ENCODE data around the gene FKBP1A.

The FKBP1A gene

GRCh38 chr20:1386323-1386722 is 6.5 kb downstream of the FKBP1A start:
- no peak for DNase-seq (ENCODE audit: low read depth in 2 of 2)

- DNase-seq (ENCODE audit: low read depth in 2 of 2): no peak
Measured at GRCh38 chr20:1383623-1384404, 9.0 kb downstream of the FKBP1A start.

- no peak for DNase-seq (ENCODE audit: low read depth in 2 of 2)
Measured at GRCh38 chr20:1382670-1383069, 10.2 kb downstream of the FKBP1A start.

- DNase-seq (ENCODE audit: low read depth in 2 of 2): no peak
Measured at GRCh38 chr20:1381753-1382591, 10.9 kb downstream of the FKBP1A start.

- no peak for DNase-seq (ENCODE audit: low read depth in 2 of 2)
Measured at GRCh38 chr20:1378735-1379125, 14.1 kb downstream of the FKBP1A start.

- no peak for DNase-seq (ENCODE audit: low read depth in 2 of 2)
Measured at GRCh38 chr20:1377984-1378734, 14.7 kb downstream of the FKBP1A start.

- DNase-seq (ENCODE audit: low read depth in 2 of 2): no peak
Measured at GRCh38 chr20:1377341-1377871, 15.4 kb downstream of the FKBP1A start.

GRCh38 chr20:1376408-1377270 is 16.2 kb downstream of the FKBP1A start:
- no peak for DNase-seq (ENCODE audit: low read depth in 2 of 2)

- no peak for DNase-seq (ENCODE audit: low read depth in 2 of 2)
Measured at GRCh38 chr20:1376007-1376406, 16.8 kb downstream of the FKBP1A start.

- DNase-seq (ENCODE audit: low read depth in 2 of 2): no peak
Measured at GRCh38 chr20:1375515-1375914, 17.3 kb downstream of the FKBP1A start.

GRCh38 chr20:1374246-1374645 is 18.6 kb downstream of the FKBP1A start:
- DNase-seq (ENCODE audit: low read depth in 2 of 2): no peak

GRCh38 chr20:1373614-1374013 is 19.2 kb downstream of the FKBP1A start:
- no peak for DNase-seq (ENCODE audit: low read depth in 2 of 2)

- no peak for DNase-seq (ENCODE audit: low read depth in 2 of 2)
Measured at GRCh38 chr20:1373036-1373435, 19.8 kb downstream of the FKBP1A start.

- DNase-seq (ENCODE audit: low read depth in 2 of 2): no peak
Measured at GRCh38 chr20:1371830-1372539, 20.9 kb downstream of the FKBP1A start.

GRCh38 chr20:1371202-1371782 is 21.6 kb downstream of the FKBP1A start:
- no peak for DNase-seq (ENCODE audit: low read depth in 2 of 2)

- DNase-seq (ENCODE audit: low read depth in 2 of 2): peak in 1 of 2 experiments; percentile 17
Measured at GRCh38 chr20:1370548-1371110, 22.2 kb downstream of the FKBP1A start.

GRCh38 chr20:1369970-1370369 is 22.9 kb downstream of the FKBP1A start:
- no peak for DNase-seq (ENCODE audit: low read depth in 2 of 2)

GRCh38 chr20:1368448-1369199 is 24.2 kb downstream of the FKBP1A start:
- DNase-seq (ENCODE audit: low read depth in 2 of 2): no peak

- DNase-seq (ENCODE audit: low read depth in 2 of 2): no peak
Measured at GRCh38 chr20:1367479-1367878, 25.4 kb downstream of the FKBP1A start.

Measured in fibroblast of skin of left biceps (primary cell).